Epithelial cell of esophagus (primary cell): ENCODE results near the gene DNASE1.

Experiments
- DNase-seq: peaks from one replicate; pipeline ENCODE4 v3.0.0; 2010; ENCODE audit warnings: low read depth
- H3K4me3 ChIP-seq: 2 replicates; pipeline ENCODE4 v1.5.1; 2011; ENCODE audit warnings: mild to moderate bottlenecking, low read length, control low read depth
- TF ChIP-seq, protein P1 (sequence below): IDR thresholded peaks from 2 replicates; pipeline ENCODE4 v1.5.1; 2011; ENCODE audit warnings: low read depth, mild to moderate bottlenecking, low read length, control low read depth, inconsistent platforms; ENCODE audit not compliant: insufficient read depth; ENCODE audit errors: missing control alignments

The DNASE1 gene

DNA sequence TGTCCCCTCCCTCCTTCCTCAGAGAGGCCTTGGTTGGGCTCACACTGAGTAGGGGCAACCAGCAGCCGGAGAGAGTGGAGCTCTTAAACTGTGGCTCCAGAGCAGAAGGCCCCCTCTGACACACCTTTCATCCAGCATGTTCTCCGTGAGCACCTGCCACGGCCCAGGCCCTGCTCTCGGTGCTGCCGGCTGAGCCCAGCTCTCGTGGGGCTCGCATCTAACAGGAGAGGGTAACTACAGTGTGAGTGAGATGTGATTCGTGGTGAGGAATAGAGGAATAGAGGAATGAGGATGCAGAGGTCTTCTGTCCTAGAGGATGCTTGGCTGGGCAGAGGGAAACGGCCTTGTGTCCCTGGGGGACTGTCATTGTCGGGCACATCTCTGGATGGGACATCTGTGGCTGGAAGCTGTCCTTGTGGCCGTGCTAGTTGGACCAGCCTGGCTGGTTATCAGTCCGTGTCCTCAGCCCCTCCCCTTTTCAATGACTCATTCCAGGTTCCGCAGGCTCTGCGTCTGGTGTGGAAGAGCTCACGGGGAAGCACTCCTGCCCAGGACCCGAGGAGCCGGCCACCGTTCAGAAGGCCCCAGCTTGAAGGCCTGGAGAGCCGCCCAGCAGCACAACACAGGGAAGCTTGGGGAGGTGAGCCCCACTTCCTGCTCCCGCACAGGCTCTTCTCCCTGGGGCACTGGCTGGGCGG lies 11.9 kb upstream of the DNASE1 start:
- TF ChIP-seq, protein P1, sequence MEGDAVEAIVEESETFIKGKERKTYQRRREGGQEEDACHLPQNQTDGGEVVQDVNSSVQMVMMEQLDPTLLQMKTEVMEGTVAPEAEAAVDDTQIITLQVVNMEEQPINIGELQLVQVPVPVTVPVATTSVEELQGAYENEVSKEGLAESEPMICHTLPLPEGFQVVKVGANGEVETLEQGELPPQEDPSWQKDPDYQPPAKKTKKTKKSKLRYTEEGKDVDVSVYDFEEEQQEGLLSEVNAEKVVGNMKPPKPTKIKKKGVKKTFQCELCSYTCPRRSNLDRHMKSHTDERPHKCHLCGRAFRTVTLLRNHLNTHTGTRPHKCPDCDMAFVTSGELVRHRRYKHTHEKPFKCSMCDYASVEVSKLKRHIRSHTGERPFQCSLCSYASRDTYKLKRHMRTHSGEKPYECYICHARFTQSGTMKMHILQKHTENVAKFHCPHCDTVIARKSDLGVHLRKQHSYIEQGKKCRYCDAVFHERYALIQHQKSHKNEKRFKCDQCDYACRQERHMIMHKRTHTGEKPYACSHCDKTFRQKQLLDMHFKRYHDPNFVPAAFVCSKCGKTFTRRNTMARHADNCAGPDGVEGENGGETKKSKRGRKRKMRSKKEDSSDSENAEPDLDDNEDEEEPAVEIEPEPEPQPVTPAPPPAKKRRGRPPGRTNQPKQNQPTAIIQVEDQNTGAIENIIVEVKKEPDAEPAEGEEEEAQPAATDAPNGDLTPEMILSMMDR = no peak
- peak; percentile 84 for DNase-seq
- H3K4me3 ChIP-seq = peak overlapping the region; percentile 19

DNA sequence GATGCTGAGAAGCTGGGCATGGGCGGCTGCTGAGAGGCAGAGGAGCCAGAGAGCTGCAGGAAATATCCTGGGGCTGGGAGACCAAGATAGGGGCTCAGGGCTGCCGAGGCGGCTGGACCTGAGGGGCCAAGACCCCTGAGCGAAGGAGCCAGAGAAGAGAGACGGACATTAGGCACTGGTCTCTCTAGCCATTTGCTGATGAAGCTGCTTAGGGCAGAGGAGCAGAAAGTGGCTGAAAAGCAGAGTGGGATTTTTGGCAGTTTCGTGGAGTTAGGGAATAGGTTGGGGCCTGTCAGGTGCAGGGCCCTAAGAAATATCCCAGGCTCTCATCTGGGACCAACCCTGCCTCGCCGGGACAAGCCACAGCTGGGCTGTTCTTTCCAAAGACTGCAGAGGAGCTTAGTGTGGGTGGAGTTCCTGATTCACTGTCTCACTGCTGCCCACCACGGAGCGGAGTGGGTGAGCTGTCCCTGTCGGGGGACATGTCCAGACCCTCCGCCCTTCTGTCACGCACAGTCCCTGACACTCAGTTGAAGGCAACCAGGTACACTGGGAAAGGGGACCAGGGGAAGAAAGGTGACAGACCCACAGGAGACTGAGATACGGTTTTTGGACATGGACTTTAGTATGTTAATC lies 11.3 kb upstream of the DNASE1 start:
- TF ChIP-seq, protein P1 = no peak
- DNase-seq = no peak

DNA sequence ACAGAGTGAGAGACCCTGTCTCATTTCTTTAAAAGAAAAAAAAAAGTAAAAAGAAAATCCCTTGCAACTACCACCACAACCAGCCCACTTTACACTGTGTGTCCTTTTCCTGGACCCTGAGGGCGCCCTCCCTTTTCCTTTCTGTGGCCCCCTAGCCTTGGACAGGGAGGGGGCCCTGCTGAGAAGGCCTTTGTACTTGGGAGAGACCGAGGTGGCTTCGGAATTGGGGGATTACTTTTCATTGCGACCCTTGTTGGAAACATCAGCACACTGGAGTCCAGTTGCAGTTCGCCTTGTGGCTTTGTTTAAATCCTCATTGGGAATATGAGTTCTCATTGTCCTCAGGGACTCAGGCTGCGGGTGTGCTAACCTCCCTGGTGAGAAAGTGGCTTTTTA lies 9.4 kb upstream of the DNASE1 start:
- TF ChIP-seq, protein P1 = no peak
- no peak for DNase-seq
- no peak overlapping the region for H3K4me3 ChIP-seq

More for the DNA sequence above, 11.3 kb upstream of the DNASE1 start:
- peak overlapping the region; percentile 19 for H3K4me3 ChIP-seq

DNA sequence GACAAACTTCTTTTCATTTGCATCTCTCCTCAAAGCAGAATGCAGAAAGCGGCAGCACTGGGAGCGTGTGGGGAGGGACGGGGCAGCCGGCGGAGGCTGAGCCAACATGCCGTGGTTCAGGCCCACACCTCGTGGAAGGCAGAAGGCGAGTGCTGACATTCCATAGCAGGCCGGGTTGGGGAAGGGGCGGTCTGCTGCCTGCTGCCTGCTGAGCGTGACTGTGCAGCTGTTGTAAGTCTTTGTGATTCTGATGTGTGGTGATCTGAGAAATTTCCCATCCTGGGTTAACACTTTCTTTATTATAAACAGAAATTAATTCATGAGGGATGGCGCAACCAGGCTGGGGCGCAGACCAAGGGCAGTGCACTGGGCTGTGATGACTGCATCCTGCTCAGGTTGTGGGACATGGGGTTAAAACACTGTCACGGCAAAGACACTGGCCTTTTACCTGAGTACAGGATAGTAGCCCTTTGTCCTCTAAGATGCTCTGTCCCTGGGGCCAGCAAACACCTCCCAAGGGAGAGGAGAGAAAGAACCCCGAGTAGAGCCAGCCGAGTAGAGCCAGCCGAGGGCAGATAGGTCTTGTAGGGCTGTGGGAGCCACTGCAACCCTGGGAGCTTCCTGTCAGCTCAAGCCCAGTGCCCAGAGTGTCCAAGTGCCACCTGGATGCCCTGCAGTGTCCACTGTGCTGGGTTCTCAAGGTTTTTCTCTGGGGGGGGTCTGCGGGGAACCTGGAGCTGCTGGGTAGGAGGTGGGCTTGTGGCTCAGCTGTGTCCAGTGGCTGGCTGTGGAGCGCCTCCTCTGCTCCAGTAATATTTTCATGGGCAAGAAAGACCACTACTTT lies 8.8 kb upstream of the DNASE1 start:
- no peak for DNase-seq
- no peak overlapping the region for H3K4me3 ChIP-seq
- TF ChIP-seq, protein P1 = no peak

DNA sequence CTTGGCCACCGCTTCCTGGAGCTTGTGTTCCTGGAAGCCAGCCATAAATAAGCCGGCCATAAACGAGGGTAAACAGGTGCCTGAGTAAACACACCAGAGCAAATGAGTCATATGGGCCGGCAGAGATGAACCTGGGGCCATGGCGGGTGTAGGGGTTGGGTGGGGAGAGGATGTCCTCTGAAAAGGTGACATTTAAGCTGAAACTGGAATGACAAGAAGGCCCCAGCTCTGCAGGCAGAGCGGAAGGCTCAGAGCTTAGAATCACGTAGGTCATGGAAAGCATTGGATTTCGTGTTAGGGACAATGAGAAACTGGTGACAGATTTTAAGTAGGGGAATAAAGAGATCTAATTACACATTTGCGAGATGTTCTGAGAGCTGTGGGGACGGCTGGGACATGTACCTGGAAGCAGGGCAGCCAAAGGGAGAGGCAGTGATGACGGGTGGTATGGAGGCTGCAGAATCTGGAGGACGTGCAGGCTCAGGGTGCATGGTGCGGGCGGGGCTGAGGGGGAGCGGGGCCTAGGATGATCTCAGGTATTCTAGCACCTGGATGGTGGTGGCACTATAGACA lies 8.1 kb upstream of the DNASE1 start:
- no peak overlapping the region for H3K4me3 ChIP-seq
- TF ChIP-seq, protein P1 = no peak
- peak; percentile 52 for DNase-seq

DNA sequence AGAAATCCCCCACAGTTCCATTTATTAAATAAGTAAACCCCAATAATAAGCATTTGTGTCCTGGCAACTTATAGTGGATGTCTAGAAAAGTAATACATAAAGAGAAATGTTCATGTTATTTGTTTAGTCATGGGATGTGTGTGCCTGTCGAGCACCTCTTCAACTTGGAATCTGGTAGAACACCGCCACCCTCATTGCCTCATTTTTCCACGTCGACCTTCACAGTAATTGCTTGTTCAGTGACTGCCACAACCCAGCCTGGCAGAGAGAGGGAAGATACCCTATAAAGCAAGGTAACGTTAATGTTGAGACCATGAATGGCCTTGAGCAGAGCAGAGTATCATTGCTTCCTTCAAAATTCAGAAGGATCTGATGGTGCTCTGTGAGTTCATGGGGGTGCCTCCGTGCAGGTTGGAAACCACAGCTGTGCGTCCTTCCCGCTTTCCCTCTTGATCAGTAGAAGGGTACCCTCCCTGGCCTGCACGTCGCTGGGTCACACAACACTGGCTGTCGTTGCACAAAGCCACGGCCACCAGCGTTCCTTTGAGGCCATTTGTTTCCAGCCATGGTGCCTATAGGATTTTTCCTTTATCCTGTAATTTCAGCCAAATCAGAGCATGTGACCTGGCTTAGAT lies 3.7 kb upstream of the DNASE1 start:
- DNase-seq = no peak
- H3K4me3 ChIP-seq = no peak overlapping the region
- TF ChIP-seq, protein P1 = no peak
